H1 (cell line): Measurements from ENCODE around the gene MRM2.

Experiments
- CTCF ChIP-seq, 3 experiments: IDR thresholded peaks; 1 replicate in 2 of 3; 2 replicates in 1 of 3; pipeline versions ENCODE4 v1.5.1 to v1.6.1; 2011; ENCODE audit warnings: low read length in 3 of 3, mild to moderate bottlenecking in 3 of 3, inconsistent platforms in 2 of 3, low read depth in 1 of 3, moderate library complexity in 1 of 3; ENCODE audit not compliant: insufficient read depth in 1 of 3; ENCODE audit errors: control extremely low read depth in 1 of 3
- FOSL1 ChIP-seq: IDR thresholded peaks from 2 replicates; pipeline ENCODE4 v1.6.1; 2011; ENCODE audit warnings: mild to moderate bottlenecking, low read depth, low read length, moderate library complexity; ENCODE audit not compliant: insufficient read depth
- HDAC2 ChIP-seq, 2 experiments: fragments of 300-600 bp in 1 of 2; sonication (generic) in 1 of 2; IDR thresholded peaks; 2 replicates each; pipeline ENCODE4 v1.6.1; 2011 to 2012; ENCODE audit warnings: low read depth in 2 of 2, low read length in 2 of 2, mild to moderate bottlenecking in 2 of 2, moderate library complexity in 2 of 2, borderline replicate concordance in 1 of 2, inconsistent platforms in 1 of 2
- NRF1 ChIP-seq: IDR thresholded peaks from 2 replicates; pipeline ENCODE4 v1.6.1; 2011; ENCODE audit warnings: mild to moderate bottlenecking, low read depth, low read length, improper control_type of control experiment
- TEAD4 ChIP-seq: IDR thresholded peaks from 2 replicates; pipeline ENCODE4 v1.6.1; 2012; ENCODE audit warnings: low read depth, low read length, inconsistent platforms, mixed read lengths

- TF ChIP-seq NRF1 (no peak), HDAC2 (IDR thresholded peaks at IDR 0.05; ENCODE audit: borderline replicate concordance in 1 of 2, low read depth in 2 of 2, low read length in 2 of 2) (no peak), CTCF (IDR thresholded peaks at IDR 0.05; ENCODE audit: control extremely low read depth in 1 of 3, insufficient read depth in 1 of 3, low read depth in 1 of 3, low read length in 3 of 3) (no peak), TEAD4 (no peak), FOSL1 (no peak)
Observed at GRCh38 chr7:2225830-2226229, 16.2 kb downstream of the MRM2 start.
